ENCODE measurements around the gene RPS14. TPM values are rescaled to one million over a fixed set of nuclear protein-coding genes. Genes with fewer than 3 reads are reported as not detected.
"Not testable (repeated sequence)": the region's sequence is repeated elsewhere in the genome, so short reads cannot be mapped to it uniquely, and the experiment has no call there.

The RPS14 gene
- total RNA-seq, 1 donor from 2014 or later = 1,465 TPM

GRCh38 chr5:150422075-150422474 is 27.5 kb downstream of the RPS14 start:
- H3K9me3 Mint-ChIP-seq (ENCODE audit: unreplicated experiment) = peaks cover 2% of the 10 kb centered on the region
- H3K27me3 Mint-ChIP-seq (ENCODE audit: unreplicated experiment) = no peaks in the 10 kb centered on the region
- no peak for DNase-seq
- no peaks in the 10 kb centered on the region for H3K4me1 Mint-ChIP-seq (ENCODE audit: low read depth, unreplicated experiment)
- H3K27ac Mint-ChIP-seq (ENCODE audit: unreplicated experiment) = no peak overlapping the region
- no peak for TF ChIP-seq CTCF (IDR thresholded peaks at IDR 0.05; ENCODE audit: partially characterized antibody, unreplicated experiment)
- H3K4me3 Mint-ChIP-seq (ENCODE audit: unreplicated experiment) = no peak overlapping the region
- H3K36me3 Mint-ChIP-seq (ENCODE audit: unreplicated experiment) = no peaks in the 10 kb centered on the region

- Mint-ChIP-seq H3K4me3 (ENCODE audit: unreplicated experiment) (no peak overlapping the region), H3K27ac (ENCODE audit: unreplicated experiment) (no peak overlapping the region), H3K4me1 (ENCODE audit: low read depth, unreplicated experiment) (no peaks in the 10 kb centered on the region)
These were observed 29.8 kb downstream of the RPS14 start for GRCh38 chr5:150419630-150420270.

GRCh38 chr5:150413902-150414790 is 35.4 kb downstream of the RPS14 start:
- not testable (repeated sequence) for H3K36me3 Mint-ChIP-seq (ENCODE audit: unreplicated experiment); DNase-seq; H3K9me3 Mint-ChIP-seq (ENCODE audit: unreplicated experiment); H3K27ac Mint-ChIP-seq (ENCODE audit: unreplicated experiment); H3K4me1 Mint-ChIP-seq (ENCODE audit: low read depth, unreplicated experiment); H3K4me3 Mint-ChIP-seq (ENCODE audit: unreplicated experiment); H3K27me3 Mint-ChIP-seq (ENCODE audit: unreplicated experiment)

More at GRCh38 chr5:150419630-150420270, 29.8 kb downstream of the RPS14 start:
- Mint-ChIP-seq H3K9me3 (ENCODE audit: unreplicated experiment) (peaks cover 2% of the 10 kb centered on the region), H3K27me3 (ENCODE audit: unreplicated experiment) (no peaks in the 10 kb centered on the region), H3K36me3 (ENCODE audit: unreplicated experiment) (no peaks in the 10 kb centered on the region)
- DNase-seq = no peak
- no peak for TF ChIP-seq CTCF (IDR thresholded peaks at IDR 0.05; ENCODE audit: partially characterized antibody, unreplicated experiment)

GRCh38 chr5:150413176-150413901 is 36.2 kb downstream of the RPS14 start:
- H3K4me1 Mint-ChIP-seq (ENCODE audit: low read depth, unreplicated experiment) = peaks cover 8% of the 10 kb centered on the region
- H3K27me3 Mint-ChIP-seq (ENCODE audit: unreplicated experiment) = peaks cover 2% of the 10 kb centered on the region
- no peak for TF ChIP-seq CTCF (IDR thresholded peaks at IDR 0.05; ENCODE audit: partially characterized antibody, unreplicated experiment)
- no peak overlapping the region for H3K27ac Mint-ChIP-seq (ENCODE audit: unreplicated experiment)
- H3K9me3 Mint-ChIP-seq (ENCODE audit: unreplicated experiment) = peaks cover 3% of the 10 kb centered on the region
- no peak for DNase-seq
- H3K36me3 Mint-ChIP-seq (ENCODE audit: unreplicated experiment) = no peaks in the 10 kb centered on the region
- H3K4me3 Mint-ChIP-seq (ENCODE audit: unreplicated experiment) = no peak overlapping the region

- TF ChIP-seq CTCF (IDR thresholded peaks at IDR 0.05; ENCODE audit: partially characterized antibody, unreplicated experiment) = no peak
- DNase-seq = peak; percentile 52
- H3K27ac Mint-ChIP-seq (ENCODE audit: unreplicated experiment) = no peak within 1 kb of the TSS
- H3K4me1 Mint-ChIP-seq (ENCODE audit: low read depth, unreplicated experiment) = peaks cover 8% of the 10 kb centered on the region
- peak within 1 kb of the TSS; percentile 42 for H3K4me3 Mint-ChIP-seq (ENCODE audit: unreplicated experiment)
- H3K9me3 Mint-ChIP-seq (ENCODE audit: unreplicated experiment) = peaks cover 4% of the 10 kb centered on the region
- H3K27me3 Mint-ChIP-seq (ENCODE audit: unreplicated experiment) = peaks cover 2% of the 10 kb centered on the region
- no peaks in the 10 kb centered on the region for H3K36me3 Mint-ChIP-seq (ENCODE audit: unreplicated experiment)
These were observed 37.0 kb downstream of the RPS14 start, which contains the start of gene CD74 for GRCh38 chr5:150412319-150413175. TSS of gene CD74 (minus strand) at chr5:150412910. CDS start at chr5:150412749, 161 bp downstream.
